HG02759 (cell line): ENCODE data around the gene DNAH1.

Source experiments
- ATAC-seq: cut with Tn5 transposase; IDR thresholded peaks from one replicate; pipeline ENCODE4 v1.9.1; 2021; ENCODE audit warnings: mild to moderate bottlenecking, moderate library complexity; ENCODE audit not compliant: unreplicated experiment

Gene DNAH1

GRCh38 chr3:52310861-52311575 is 5.1 kb upstream of the DNAH1 start:
- ATAC-seq, result peak; percentile 52

- ATAC-seq, result no peak
These were observed 4.5 kb upstream of the DNAH1 start for GRCh38 chr3:52311576-52312119.

GRCh38 chr3:52313188-52313773 is 2.8 kb upstream of the DNAH1 start:
- peak; percentile 7 for ATAC-seq

- peak; percentile 86 for ATAC-seq
These were observed 2.3 kb upstream of the DNAH1 start for GRCh38 chr3:52313774-52314188.

DNA sequence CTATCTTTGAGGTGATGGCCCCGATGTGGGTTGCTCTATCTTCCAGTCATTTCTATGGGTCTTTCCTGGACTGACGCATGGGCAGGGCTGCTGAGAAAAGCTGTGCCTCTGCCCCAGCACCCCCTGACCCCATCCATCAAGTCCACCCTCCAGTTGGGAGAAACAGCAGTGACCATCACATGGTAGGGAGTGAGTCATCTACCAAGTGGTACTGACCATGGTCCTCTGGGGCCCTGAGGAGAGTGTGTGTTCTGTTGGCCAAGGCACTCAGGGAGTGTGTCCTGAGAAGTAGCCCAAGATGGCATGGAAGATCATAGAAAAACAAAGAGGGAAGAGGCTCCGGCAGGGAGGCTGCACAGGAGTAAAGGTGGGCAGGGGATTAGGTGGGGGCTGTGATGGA is 1.6 kb upstream of the DNAH1 start:
- no peak for ATAC-seq

- ATAC-seq, result no peak
These were observed 1.1 kb upstream of the DNAH1 start for GRCh38 chr3:52315006-52315405.

GRCh38 chr3:52317208-52318000 is 1.3 kb downstream of the DNAH1 start:
- peak; percentile 47 for ATAC-seq

DNA sequence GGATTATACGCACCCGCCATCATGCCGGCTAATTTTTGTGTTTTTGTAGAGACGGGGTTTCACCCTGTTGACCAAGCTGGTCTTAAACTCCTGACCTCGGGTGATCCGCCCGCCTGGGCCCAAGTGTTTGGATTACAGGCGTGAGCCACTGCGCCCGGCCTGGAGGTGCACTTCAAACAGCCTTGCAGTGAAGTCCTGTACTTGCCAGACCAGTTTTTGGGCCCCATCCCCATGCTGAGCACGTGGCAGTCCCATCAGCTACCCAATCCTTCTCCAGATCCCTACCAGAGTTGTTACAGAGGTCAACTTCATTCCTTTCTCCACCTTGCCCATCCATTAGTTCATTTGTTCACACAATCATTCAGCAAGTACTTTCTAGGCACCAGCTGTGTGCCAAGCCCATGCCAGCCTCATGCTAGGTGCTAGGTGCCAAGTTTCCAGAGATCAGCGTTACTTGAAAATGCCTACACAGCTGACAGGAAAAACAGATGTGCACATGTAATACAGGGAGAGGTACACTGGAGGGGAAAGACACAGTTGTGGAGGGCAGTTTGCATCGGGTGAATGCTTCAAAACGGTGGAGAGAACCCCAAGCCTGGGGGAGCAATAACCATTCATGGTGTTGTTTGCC is 2.2 kb downstream of the DNAH1 start:
- ATAC-seq, result no peak

DNA sequence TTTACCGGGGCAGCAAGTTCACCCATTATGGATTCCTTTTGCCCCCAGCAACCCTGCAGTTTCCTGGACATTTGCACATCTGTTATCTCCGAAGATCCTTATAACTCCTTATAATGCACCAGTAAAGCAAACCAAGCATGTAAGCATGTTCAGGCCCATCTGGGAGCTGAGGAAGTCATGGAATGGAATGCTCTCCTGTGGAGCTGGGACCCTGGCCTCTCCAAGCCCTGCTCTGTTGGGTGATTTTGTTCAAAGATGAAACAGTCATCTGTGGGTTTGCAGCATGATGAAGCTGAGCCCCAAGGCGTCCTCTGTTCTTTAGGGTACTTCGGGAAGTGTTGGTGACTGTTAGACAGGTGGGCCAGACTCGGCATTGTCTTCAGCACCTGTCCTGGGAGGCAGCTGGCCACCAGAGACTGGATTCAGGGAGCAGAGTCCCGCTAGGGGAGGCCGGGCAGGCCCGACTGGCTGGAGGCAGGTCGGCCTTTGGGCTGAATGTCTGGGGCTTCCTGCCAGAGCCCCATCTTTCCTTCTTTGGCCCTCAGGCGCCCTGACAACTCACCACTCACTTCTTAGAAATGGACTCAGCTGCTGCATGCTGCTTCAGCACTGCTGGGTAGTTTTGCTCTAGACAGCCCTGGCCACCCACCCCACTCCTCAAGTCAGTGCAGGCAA is 3.9 kb downstream of the DNAH1 start:
- no peak for ATAC-seq

DNA sequence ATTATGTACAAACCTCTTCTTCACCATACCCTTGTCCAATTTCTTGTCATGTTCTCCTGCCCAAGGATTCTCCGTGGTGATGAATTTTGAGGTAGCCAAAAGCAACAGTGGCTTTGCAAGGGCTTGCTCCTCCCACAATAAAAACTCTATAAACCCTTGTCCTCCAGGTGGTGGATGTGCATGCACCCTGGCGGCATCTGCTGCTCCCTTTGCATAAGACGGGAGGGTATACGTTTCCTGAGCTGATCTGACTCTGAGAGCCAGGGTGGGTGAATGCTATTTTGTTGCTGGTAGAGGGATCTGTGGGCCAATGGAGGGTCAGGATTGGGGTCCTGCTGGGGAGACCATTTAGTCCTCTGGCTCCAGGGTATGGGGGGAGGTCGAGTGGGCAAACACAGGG is 5.4 kb downstream of the DNAH1 start:
- no peak for ATAC-seq

- ATAC-seq, result no peak
These were observed 6.3 kb downstream of the DNAH1 start for GRCh38 chr3:52322466-52322865.

DNA sequence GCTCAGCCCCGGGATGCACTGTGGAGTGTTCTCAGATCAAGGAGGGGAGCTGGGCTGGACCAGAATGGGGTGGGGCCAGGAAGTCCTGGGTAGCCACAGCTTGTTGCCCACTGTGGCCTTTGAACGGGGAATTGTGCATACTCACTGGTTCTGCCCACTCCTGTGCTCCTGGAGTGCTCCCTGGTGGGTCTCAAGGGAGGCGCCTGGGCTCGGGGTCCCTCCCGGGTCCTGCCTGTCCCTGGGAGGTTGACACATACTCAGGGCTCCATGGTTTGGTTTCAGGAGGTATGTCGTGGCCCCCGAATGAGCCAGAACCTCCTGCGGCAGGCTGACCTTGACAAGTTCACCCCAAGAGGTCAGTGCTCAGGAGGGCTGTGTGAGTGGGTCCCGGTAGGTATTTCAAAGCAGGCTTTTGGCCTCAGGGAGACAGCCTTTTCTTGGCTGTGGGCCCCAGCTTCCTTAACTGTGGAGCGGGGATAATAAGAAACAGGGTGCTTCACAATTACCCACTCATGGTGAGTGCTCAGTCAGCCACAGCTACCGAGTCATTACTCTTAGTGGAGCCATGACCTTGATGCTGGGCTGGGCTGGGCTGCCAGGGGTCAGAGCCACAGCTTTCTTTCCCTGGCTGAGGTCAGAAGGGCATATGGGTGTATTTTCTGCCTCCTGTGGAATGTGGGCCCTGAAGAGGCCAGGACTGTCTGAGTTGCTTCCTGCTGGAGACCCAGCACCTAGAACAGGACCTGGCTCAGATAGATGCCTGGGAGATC is 7.6 kb downstream of the DNAH1 start:
- no peak for ATAC-seq

- ATAC-seq, result no peak
These were observed 8.6 kb downstream of the DNAH1 start for GRCh38 chr3:52324676-52325075.

GRCh38 chr3:52325686-52326085 is 9.6 kb downstream of the DNAH1 start:
- ATAC-seq, result no peak

GRCh38 chr3:52326976-52327375 is 10.9 kb downstream of the DNAH1 start:
- ATAC-seq, result no peak

GRCh38 chr3:52327486-52328290 is 11.6 kb downstream of the DNAH1 start:
- no peak for ATAC-seq

- no peak for ATAC-seq
These were observed 12.5 kb downstream of the DNAH1 start for GRCh38 chr3:52328536-52329080.

DNA sequence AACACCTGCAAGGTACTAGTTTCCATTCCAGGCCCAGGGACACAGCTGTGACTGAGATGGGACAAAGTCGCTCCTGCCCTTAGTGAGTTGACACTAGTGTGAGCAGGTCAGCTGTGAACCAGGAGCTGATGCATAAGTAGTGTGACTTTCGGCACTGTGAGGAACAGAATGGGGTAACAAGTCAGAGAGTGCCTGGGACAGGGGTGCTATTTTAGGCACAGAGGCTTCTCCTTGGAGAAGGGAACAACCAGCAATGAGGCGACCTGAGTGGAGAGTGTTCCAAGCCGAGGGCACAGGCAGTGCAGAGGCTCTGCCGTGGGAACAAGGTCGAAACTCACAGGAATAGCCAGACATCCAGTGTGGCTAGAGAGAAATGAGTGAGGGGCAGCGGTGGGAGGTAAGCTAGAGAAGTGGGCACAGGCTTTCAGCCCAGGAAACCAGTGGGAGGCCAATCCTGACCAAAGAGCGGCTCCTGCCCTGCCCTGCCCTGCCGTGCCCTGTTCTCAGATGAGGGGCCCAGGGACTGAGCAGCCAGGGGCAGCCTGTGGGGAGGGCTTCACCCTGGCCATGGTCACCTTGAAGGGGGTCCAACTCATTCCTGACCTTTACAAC is 14.2 kb downstream of the DNAH1 start:
- no peak for ATAC-seq
